Fibroblast of villous mesenchyme (primary cell): ENCODE measurements around the gene CYLD. TPM values are rescaled to one million over a fixed set of nuclear protein-coding genes. Genes with fewer than 3 reads are reported as not detected.
A peak's percentile ranks its signal among the peaks of the same experiment; 100 is the strongest.

Experiments
- DNase-seq: peaks from one replicate; pipeline ENCODE4 v3.0.0-alpha.2; 2010; ENCODE audit warnings: low read depth
- H3K4me3 ChIP-seq: 2 replicates; pipeline ENCODE4 v1.5.1; 2011; ENCODE audit warnings: low read depth, mild to moderate bottlenecking, low read length
- CTCF ChIP-seq: IDR thresholded peaks from 2 replicates; pipeline ENCODE4 v1.5.1; 2012; ENCODE audit warnings: low read depth, mild to moderate bottlenecking, low read length; ENCODE audit not compliant: insufficient read depth
- total RNA-seq: library from RNA; depleted of rRNA; stranded (reverse); fragments of >200 nt; gene quantifications from 2 replicates; pipeline ENCODE4 v1.2.3, GENCODE V29; 2012

The CYLD gene
- total RNA-seq, 1 donor, result 67.8 TPM

- H3K4me3 ChIP-seq, result no peak overlapping the region
- TF ChIP-seq CTCF, result no peak
- DNase-seq, result no peak
These were observed 2.9 kb upstream of the CYLD start for GRCh38 chr16:50739031-50739430.

GRCh38 chr16:50740736-50741135 lies 1.1 kb upstream of the CYLD start:
- DNase-seq, result no peak
- H3K4me3 ChIP-seq, result no peak overlapping the region
- no peak for TF ChIP-seq CTCF

GRCh38 chr16:50741225-50741780 lies 583 bp upstream of the CYLD start:
- H3K4me3 ChIP-seq, result peak overlapping the region; percentile 59
- TF ChIP-seq CTCF, result no peak
- DNase-seq, result no peak

- H3K4me3 ChIP-seq, result peak overlapping the region; percentile 75
- TF ChIP-seq CTCF, result no peak
- DNase-seq, result peak; percentile 43
These were observed 802 bp downstream of the CYLD start for GRCh38 chr16:50742576-50743200.

GRCh38 chr16:50743581-50744225 lies 1.8 kb downstream of the CYLD start:
- TF ChIP-seq CTCF, result no peak
- H3K4me3 ChIP-seq, result no peak overlapping the region
- peak; percentile 11 for DNase-seq

- no peak overlapping the region for H3K4me3 ChIP-seq
- DNase-seq, result no peak
- no peak for TF ChIP-seq CTCF
These were observed 3.0 kb downstream of the CYLD start for GRCh38 chr16:50744881-50745280.
